DLD1 (cell line): ENCODE results near the gene AP1S1.
"Not testable (repeated sequence)": the region's sequence is repeated elsewhere in the genome, so short reads cannot be mapped to it uniquely, and the experiment has no call there.

Experiments
- in situ Hi-C: cut with HindIII; loops from 2 replicates; pipeline ENCODE4 v1.10.0; 2017; ENCODE audit warnings: low sequenced_read_pairs

The AP1S1 gene

GRCh38 chr7:101199522-101199921, 45.2 kb downstream of the AP1S1 start:
- in situ Hi-C loops: not testable (repeated sequence)

- in situ Hi-C loops: no loop called here
These were observed 46.2 kb downstream of the AP1S1 start for GRCh38 chr7:101200504-101200861.

GRCh38 chr7:101200862-101201599, 46.8 kb downstream of the AP1S1 start, which contains the start of gene MOGAT3:
Gene MOGAT3 (minus strand): TSS chr7:101201036. CDS start chr7:101200854, 182 bp downstream.
- in situ Hi-C loops: no loop called here

GRCh38 chr7:101201695-101202602, 47.7 kb downstream of the AP1S1 start:
- in situ Hi-C loops: no loop called here

GRCh38 chr7:101202603-101202918, 48.3 kb downstream of the AP1S1 start:
- in situ Hi-C loops: no loop called here

- in situ Hi-C loops: not testable (repeated sequence)
These were observed 49.8 kb downstream of the AP1S1 start for GRCh38 chr7:101203740-101204738.

- in situ Hi-C loops: no loop called here
These were observed 51.8 kb downstream of the AP1S1 start for GRCh38 chr7:101205901-101206664.

- in situ Hi-C loops: no loop called here
These were observed 52.4 kb downstream of the AP1S1 start for GRCh38 chr7:101206665-101207042.

- in situ Hi-C loops: no loop called here
These were observed 53.2 kb downstream of the AP1S1 start for GRCh38 chr7:101207459-101207858.

GRCh38 chr7:101208794-101209193, 54.5 kb downstream of the AP1S1 start:
- in situ Hi-C loops: no loop called here

GRCh38 chr7:101210143-101210542, 55.9 kb downstream of the AP1S1 start:
- in situ Hi-C loops: no loop called here
